ENCODE data around the gene NF2.

NF2 gene

GRCh38 chr22:29631725-29632124 lies 28.3 kb downstream of the NF2 start:
- no peak for DNase-seq (ENCODE audit: low spot score)

GRCh38 chr22:29632672-29633071 lies 29.2 kb downstream of the NF2 start:
- no peak for DNase-seq (ENCODE audit: low spot score)

GRCh38 chr22:29633514-29634312 lies 30.3 kb downstream of the NF2 start:
- peak; percentile 51 for DNase-seq (ENCODE audit: low spot score)

GRCh38 chr22:29634847-29635246 lies 31.4 kb downstream of the NF2 start:
- DNase-seq (ENCODE audit: low spot score) = no peak

- peak; percentile 79 for DNase-seq (ENCODE audit: low spot score)
These were observed 32.4 kb downstream of the NF2 start for GRCh38 chr22:29635734-29636357.

GRCh38 chr22:29636751-29637150 lies 33.3 kb downstream of the NF2 start:
- DNase-seq (ENCODE audit: low spot score) = no peak

GRCh38 chr22:29637181-29637580 lies 33.7 kb downstream of the NF2 start:
- DNase-seq (ENCODE audit: low spot score) = no peak

- DNase-seq (ENCODE audit: low spot score) = no peak
These were observed 35.2 kb downstream of the NF2 start for GRCh38 chr22:29638678-29639077.

- DNase-seq (ENCODE audit: low spot score) = no peak
These were observed 35.7 kb downstream of the NF2 start for GRCh38 chr22:29639096-29639495.

- DNase-seq (ENCODE audit: low spot score) = no peak
These were observed 37.7 kb downstream of the NF2 start for GRCh38 chr22:29641042-29641699.

GRCh38 chr22:29641700-29642330 lies 38.4 kb downstream of the NF2 start:
- DNase-seq (ENCODE audit: low spot score) = no peak

- DNase-seq (ENCODE audit: low spot score) = no peak
These were observed 39.3 kb downstream of the NF2 start for GRCh38 chr22:29642694-29643093.

GRCh38 chr22:29647954-29648737 lies 44.7 kb downstream of the NF2 start:
- DNase-seq (ENCODE audit: low spot score) = no peak

- no peak for DNase-seq (ENCODE audit: low spot score)
These were observed 46.9 kb downstream of the NF2 start for GRCh38 chr22:29650370-29650769.

- no peak for DNase-seq (ENCODE audit: low spot score)
These were observed 48.2 kb downstream of the NF2 start for GRCh38 chr22:29651652-29652051.

GRCh38 chr22:29654420-29654819 lies 51.0 kb downstream of the NF2 start:
- no peak for DNase-seq (ENCODE audit: low spot score)

GRCh38 chr22:29654882-29655281 lies 51.4 kb downstream of the NF2 start:
- DNase-seq (ENCODE audit: low spot score) = no peak

- no peak for DNase-seq (ENCODE audit: low spot score)
These were observed 54.7 kb downstream of the NF2 start for GRCh38 chr22:29658176-29658575.

- DNase-seq (ENCODE audit: low spot score) = no peak
These were observed 56.6 kb downstream of the NF2 start for GRCh38 chr22:29660021-29660420.

GRCh38 chr22:29661336-29661735 lies 57.9 kb downstream of the NF2 start:
- no peak for DNase-seq (ENCODE audit: low spot score)

GRCh38 chr22:29663180-29663821 lies 59.9 kb downstream of the NF2 start:
- no peak for DNase-seq (ENCODE audit: low spot score)
